Stimulated activated naive CD8-positive, alpha-beta T cell treated with anti-CD3 and anti-CD28 coated beads, Interleukin-15, Interleukin-2, amounts not matched to agents 100 U/mL and 50 U/mL, for 24 hours (primary cell): ENCODE results near the gene SLC39A5.

ENCODE experiments used
- ATAC-seq: fragments of 150-1000 bp; cut with Tn5 transposase; one replicate; pipeline ENCODE4 v1.10.0; 2021
- DNase-seq: peaks from one replicate; pipeline ENCODE4 v3.0.0; 2021

The SLC39A5 gene

DNA sequence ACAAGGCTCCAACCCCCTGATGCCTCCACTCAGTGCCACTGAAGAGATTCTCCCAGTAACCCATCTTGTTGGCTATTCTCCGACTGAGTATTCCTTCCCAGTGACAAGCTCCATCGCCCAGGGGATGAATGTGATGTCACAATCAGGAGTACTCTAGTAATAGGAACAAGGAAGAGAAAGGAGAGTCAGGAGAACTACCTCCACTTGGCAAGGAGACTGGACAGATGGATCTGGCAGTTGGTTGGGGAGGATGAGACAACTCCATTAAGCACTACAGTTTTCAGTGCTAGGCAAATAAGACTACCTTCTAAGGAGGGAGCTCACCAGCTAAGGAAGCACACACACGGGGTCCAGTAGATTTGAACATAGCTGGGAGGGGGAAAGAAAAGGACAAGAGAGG lies 13.4 kb upstream of the SLC39A5 start:
- no peak for DNase-seq

GRCh38 chr12:56219840-56220239 lies 10.0 kb upstream of the SLC39A5 start:
- no peak for ATAC-seq
- no peak for DNase-seq

More for the DNA sequence above, 13.4 kb upstream of the SLC39A5 start:
- no peak for ATAC-seq

GRCh38 chr12:56220611-56221231 lies 9.1 kb upstream of the SLC39A5 start:
- no peak for DNase-seq

GRCh38 chr12:56221232-56221756 lies 8.6 kb upstream of the SLC39A5 start:
- ATAC-seq: peak; percentile 4
- peak; percentile 19 for DNase-seq

More at GRCh38 chr12:56220611-56221231, 9.1 kb upstream of the SLC39A5 start:
- no peak for ATAC-seq

DNA sequence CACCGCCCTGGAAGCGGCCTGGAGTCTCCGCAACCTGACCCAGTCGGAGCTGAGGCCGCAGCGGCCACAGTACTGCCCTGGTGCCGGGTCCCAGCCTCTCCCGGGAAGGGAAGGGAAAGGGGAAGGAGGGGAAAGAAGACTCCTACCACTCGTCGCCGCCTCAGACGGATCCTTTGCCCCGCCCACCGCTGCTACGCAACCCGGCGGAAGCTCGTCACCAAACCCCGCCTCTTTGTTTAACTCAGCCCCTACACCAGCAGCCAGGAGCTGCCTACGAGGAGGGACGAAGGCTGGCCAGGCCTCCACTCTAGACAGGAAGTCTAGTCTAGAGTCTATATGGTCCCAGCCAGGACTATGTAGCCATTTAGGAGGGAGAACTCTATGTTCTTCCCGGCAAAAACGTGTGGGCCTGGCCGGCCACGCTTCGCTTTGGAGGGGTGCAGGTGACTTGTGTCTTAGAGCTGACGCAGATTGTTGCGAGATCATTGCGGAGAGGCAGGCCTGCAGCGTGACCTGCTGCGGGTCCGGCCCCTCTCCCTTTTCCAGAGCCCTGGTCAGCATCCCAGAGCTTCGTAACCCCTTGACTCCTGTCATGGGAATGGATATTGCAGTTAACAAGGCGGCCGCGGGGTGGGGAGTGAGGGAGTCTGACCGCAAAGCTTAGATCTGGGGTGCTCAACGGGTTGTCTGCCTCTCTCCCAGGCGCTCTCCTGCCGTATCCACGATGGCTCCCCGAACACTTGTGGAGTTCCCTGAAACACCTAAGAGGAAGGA lies 7.9 kb upstream of the SLC39A5 start, which contains the start of gene RNF41:
TSS of gene RNF41 (minus strand) at position 166 of the 774 bp plus-strand sequence. CDS start 7,875 bp downstream, outside the sequence.
- peak; percentile 88 for ATAC-seq
- peak; percentile 95 for DNase-seq

DNA sequence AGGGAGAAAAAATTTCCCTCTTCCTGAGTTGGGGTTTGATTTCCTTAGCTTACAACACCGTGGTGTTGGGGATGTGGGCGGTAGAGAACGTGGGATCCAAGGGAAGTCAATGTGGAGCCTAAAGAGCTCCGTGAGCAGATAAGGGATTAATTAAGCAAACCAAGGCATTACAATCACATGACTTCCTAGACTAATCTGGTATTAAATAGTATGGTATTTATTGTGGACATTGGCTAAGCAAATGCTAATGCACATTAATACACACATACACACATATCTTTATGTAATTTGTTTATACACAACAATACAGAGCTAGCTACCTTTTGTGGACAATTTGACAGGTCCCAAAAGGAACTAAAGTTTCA lies 7.3 kb upstream of the SLC39A5 start:
- DNase-seq (no peak), ATAC-seq (no peak)

GRCh38 chr12:56223571-56224101 lies 6.2 kb upstream of the SLC39A5 start:
- DNase-seq: no peak

GRCh38 chr12:56224102-56224701 lies 5.6 kb upstream of the SLC39A5 start, which contains the start of gene NABP2:
Gene NABP2, plus strand, starts transcription at chr12:56224342. Its CDS starts 515 bp downstream, at chr12:56224857.
- peak; percentile 91 for ATAC-seq

More at GRCh38 chr12:56223571-56224101, 6.2 kb upstream of the SLC39A5 start:
- no peak for ATAC-seq

DNA sequence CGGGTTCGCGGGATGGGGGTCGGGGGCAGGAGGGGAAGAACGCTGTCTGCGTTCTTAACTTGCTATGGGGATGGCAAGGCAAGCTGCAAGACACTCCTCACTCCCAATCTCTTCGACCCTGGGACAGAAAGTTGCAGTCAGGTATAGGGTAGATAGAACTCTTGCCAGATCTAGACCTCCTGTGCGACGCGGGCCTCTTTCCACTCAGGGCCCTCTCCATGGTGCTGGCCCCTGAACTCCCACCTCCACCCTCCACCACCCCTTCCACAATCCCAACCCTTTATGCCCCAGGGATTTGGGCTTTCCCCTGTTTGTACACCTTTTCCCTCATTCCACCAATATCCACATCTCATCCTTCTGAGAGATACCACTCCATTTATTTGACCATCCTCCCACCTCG lies 4.9 kb upstream of the SLC39A5 start:
- ATAC-seq (no peak), DNase-seq (peak; percentile 12)

More at GRCh38 chr12:56224102-56224701, 5.6 kb upstream of the SLC39A5 start, which contains the start of gene NABP2:
- DNase-seq: peak; percentile 97

DNA sequence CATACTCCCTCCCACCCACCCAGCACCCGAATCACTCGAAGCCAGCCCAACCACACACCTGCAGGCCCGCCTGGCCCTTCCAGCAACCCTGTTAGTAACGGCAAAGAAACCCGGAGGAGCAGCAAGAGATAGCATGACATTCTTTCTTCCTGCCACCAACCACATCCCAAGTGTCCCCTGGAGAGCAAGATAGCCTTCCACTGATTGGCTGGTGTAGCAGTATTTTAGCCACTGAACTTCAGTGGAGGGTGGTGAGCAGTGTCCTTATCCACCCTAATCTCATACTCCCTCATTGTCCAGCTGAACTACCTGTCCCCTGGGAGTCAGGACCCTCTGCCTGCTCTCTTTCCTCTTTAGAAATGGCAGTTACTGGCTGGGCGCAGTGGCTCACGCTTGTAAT lies 769 bp upstream of the SLC39A5 start:
- DNase-seq: no peak

DNA sequence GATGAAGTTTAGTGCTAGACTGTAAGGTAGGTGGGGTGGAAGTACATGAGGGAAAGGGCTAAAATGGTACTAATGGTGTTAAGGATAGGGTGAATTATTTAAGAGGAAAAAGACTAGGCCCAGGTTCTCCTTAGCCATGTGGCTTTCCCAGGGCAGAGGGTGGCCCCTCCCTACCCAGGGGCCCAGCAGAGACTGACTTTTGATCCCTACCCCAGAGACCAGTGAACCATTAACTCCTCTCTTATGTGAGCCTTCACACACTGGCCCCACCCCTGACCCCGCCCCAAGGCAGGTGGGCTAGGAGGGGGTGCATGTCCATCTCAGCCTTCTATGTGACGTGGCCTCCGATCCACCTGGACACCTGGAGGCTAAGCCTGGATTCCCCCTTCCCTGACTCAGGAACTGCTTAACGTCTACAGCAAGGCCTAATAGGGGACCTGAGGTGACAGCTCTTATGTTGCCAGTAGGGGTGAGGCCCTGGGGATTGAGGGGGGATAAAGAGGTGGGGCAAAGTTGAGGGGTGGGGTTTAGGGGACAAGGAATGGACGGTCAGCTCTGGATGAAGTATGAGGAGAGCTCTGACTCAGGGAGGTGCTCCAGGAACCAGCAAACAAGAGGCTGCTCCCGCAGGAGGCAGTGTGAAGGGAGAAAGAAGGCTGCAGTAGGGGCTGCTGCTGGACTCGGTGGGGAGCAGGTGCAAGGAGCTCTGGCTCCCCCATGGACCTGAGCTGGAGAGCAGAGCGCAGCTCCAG lies 757 bp downstream of the SLC39A5 start:
- no peak for ATAC-seq
- DNase-seq: no peak

More for the DNA sequence above, 769 bp upstream of the SLC39A5 start:
- ATAC-seq: no peak

GRCh38 chr12:56231184-56231582 lies 1.3 kb downstream of the SLC39A5 start:
- no peak for ATAC-seq
- no peak for DNase-seq

- DNase-seq (no peak), ATAC-seq (no peak)
Observed at GRCh38 chr12:56234746-56235436, 5.0 kb downstream of the SLC39A5 start.

DNA sequence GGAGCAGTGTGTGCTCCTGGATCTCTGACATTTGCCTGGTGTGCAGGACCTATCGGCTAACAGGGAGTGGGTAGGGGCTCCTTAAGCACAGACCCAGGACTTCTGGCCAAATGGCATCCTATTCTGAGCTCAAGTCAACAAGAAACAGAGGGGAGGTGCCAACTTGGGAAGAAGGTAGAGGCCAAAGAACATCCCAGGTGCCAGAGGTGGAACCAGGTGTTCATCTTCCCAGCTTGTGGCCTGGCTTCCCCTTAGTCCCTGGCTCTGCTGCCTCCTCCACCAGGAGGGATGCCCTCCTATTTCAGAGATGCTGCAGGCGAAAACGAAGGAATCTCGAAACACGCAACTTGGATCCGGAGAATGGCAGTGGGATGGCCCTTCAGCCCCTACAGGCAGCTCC lies 6.2 kb downstream of the SLC39A5 start:
- DNase-seq (no peak), ATAC-seq (no peak)

GRCh38 chr12:56236985-56237384 lies 7.1 kb downstream of the SLC39A5 start:
- no peak for DNase-seq
- no peak for ATAC-seq

DNA sequence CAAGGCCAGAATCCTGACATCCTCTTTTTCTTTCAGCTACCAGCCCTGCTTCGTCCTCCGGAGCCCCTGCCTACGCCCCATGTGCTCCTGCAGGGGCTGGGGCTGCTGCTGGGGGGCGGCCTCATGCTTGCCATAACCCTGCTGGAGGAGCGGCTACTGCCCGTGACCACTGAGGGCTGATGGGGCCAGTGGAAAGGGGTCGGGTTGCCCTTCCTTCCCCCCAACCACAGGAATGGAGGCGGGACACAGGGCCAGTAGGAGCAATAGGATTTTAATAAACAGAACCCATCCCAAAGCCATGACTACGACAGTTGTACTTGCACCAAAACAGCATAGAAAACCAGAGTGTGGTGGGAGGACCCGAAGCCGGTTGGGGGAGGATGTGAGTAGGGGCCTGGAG lies 7.7 kb downstream of the SLC39A5 start:
- ATAC-seq: no peak
- DNase-seq: no peak

DNA sequence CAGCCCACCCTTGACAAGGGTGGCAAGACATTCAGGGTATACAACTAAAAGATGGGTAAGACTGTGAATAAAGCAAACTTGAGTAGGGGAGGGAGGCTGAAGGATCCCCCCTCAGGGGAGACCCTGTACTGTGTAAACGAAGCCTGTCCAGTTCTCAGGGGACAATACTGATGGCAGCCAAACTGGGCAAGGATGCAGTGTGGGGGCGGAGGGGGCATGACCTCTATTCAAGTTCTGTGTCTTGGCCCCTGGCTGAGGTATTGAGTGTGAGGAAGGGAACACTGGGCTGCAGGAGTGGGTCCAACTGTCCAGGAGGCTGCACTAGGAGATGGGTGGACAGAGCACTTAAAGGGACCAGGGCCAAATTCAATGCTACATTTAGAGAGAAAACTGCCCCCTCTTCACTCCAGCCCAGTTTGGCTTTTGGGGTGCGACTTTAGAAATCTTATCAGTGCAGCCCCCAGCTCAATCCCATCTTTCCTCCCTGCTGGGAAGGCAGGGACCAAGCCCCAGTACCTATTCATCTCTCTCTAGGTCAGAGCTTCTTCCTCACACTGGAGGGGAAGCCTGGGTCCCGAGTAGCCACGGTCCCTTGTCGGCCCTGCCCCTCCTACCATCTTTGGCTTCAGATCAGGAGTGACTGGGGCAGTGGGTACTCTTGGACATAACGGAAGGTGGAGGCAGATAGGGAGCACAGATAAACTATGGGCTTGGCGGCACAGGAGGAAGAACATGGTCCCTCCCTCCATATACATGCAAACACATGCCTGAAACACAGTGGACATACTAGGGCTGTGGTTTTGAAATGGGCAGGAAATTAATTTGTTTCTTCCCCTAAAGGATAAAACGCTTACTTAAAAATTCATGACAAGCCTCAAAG lies 11.8 kb downstream of the SLC39A5 start:
- no peak for ATAC-seq

DNA sequence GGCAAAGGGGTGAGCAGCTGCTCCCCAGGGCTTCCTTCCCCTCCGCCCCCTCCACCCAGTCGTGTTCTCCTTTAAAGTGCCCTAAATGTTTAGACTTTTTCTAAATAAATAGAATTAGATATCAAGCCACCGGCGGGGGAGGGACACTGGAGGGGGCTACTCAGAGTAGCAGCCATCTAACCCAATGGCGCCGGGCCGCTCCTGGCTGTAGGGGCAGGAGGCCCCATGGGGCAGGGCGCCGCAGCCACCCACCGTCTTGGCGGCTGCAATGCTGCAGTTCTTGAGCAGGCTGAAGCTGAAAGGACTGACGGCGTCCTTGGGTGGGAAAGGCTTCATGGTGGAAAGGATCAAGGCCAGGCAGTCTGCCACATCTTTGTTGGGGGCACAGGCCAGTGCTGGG lies 13.1 kb downstream of the SLC39A5 start:
- no peak for ATAC-seq
- DNase-seq: no peak

More for the DNA sequence above, 11.8 kb downstream of the SLC39A5 start:
- no peak for DNase-seq

- DNase-seq: no peak
- ATAC-seq: no peak
Observed at GRCh38 chr12:56243731-56244181, 13.9 kb downstream of the SLC39A5 start.

- DNase-seq: no peak
- ATAC-seq: no peak
Observed at GRCh38 chr12:56244494-56244893, 14.6 kb downstream of the SLC39A5 start.
